ENCODE measurements around the gene TMOD4. TPM values are rescaled to one million over a fixed set of nuclear protein-coding genes. Genes with fewer than 3 reads are reported as not detected.

The TMOD4 gene
- total and polyA plus RNA-seq, 10 of the 15 experiments (the other 5 are each of a cell fraction or from before 2014, with no cell fraction given), result 0.30 to 1.2 (median 0.50) TPM; not detected in 1

- ATAC-seq, result peak; percentile 92
- peak within 1 kb of the TSS; percentile 91 for H3K4me2 ChIP-seq (ENCODE audit: control insufficient read depth, insufficient read depth)
- H3K79me2 ChIP-seq (ENCODE audit: control insufficient read depth, insufficient read depth, low read length), result peaks cover 24% of the 10 kb centered on the region
- POLR2A ChIA-PET, result interaction anchor here (0.7 to 2.6 kb wide), 17 partner anchors 9 to 210 kb away, joined by 3 to 16 read pairs (median 3); partner anchors contain the start of genes LYSMD1, MLLT11, PI4KB and PIP5K1A
- no peaks in the 10 kb centered on the region for H3K27me3 ChIP-seq (replicated peaks in 1 of 2; ENCODE audit: control insufficient read depth in 2 of 2, insufficient read depth in 2 of 2, low read length in 1 of 2)
- peak within 1 kb of the TSS; percentile 82 for H2AFZ ChIP-seq (ENCODE audit: control insufficient read depth, low read depth, low read length)
- H3K9ac ChIP-seq (ENCODE audit: control insufficient read depth, insufficient read depth, low read length), result peak within 1 kb of the TSS; percentile 86
- in situ Hi-C loops (cut with MboI), result loop anchor here (5.0 kb wide), 1 partner anchor 152 kb away; no protein-coding TSS in a partner anchor
- H3K4me3 ChIP-seq, result peak within 1 kb of the TSS; percentile 76
- peak; percentile 72 for DNase-seq (ENCODE audit: low read depth, low spot score)
- WGBS (ENCODE audit: insufficient coverage, insufficient replicate concordance, low lambda C conversion rate, missing lambda C conversion rate), result under 1% methylated on average over 37 of the region's 42 CpGs
- peaks cover 4% of the 10 kb centered on the region; the same call in 1 of the 2 replicates for H3K4me1 ChIP-seq (ENCODE audit: control insufficient read depth, insufficient read depth, low read length)
- no peaks in the 10 kb centered on the region for H4K20me1 ChIP-seq (ENCODE audit: control insufficient read depth, insufficient read depth)
- FAIRE-seq, result peak; percentile 38
- intact Hi-C loops (cut with micrococcal nuclease; ENCODE audit: unreplicated experiment), result loop anchor here (2.0 kb wide), 1 partner anchor 91 kb away; no protein-coding TSS in a partner anchor
- peaks cover 0 to 6% of the 10 kb centered on the region in 2 experiments; a peak in 2 of 4 replicates for H3K36me3 ChIP-seq (ENCODE audit: control insufficient read depth in 2 of 2, insufficient read depth in 2 of 2, low read length in 1 of 2)
- peak within 1 kb of the TSS; percentile 87 for H3K27ac ChIP-seq (ENCODE audit: control insufficient read depth, insufficient read depth)
- H3K9me3 ChIP-seq (replicated peaks; ENCODE audit: control insufficient read depth, insufficient read depth, low read length), result no peaks in the 10 kb centered on the region
- CTCF ChIA-PET, result interaction anchor here (0.6 to 4.2 kb wide), 12 partner anchors 15 to 649 kb away, joined by 3 to 38 read pairs (median 4); partner anchors contain the start of genes LYSMD1, PSMD4, SCNM1 and TNFAIP8L2
- SMC1A ChIA-PET (ENCODE audit: uncharacterized antibody, unreplicated experiment), result interaction anchor here (0.6 to 3.2 kb wide), 8 partner anchors 24 to 92 kb away, joined by 3 to 12 read pairs (median 4); partner anchors contain the start of genes LYSMD1, SCNM1, TNFAIP8L2 and ZNF687
- RAD21 ChIA-PET (ENCODE audit: unreplicated experiment), result interaction anchor here (0.9 to 2.7 kb wide), 12 partner anchors 11 to 209 kb away, joined by 3 to 20 read pairs (median 5); partner anchors contain the start of genes MINDY1, PI4KB, PSMB4 and PSMD4
- no TSS peak for BruUV-seq (replicated peaks)
- TF ChIP-seq SPI1 (IDR thresholded peaks at IDR 0.05; ENCODE audit: borderline replicate concordance, insufficient read depth, low read depth, low read length) (peak; percentile 37; the same call in 1 of the 2 replicates), MTA3 (IDR thresholded peaks at IDR 0.05; ENCODE audit: borderline replicate concordance, low read length) (no peak; the same call in 1 of the 2 replicates), RBBP5 (conservative IDR thresholded peaks at IDR 0.05) (no peak), SKIL (IDR thresholded peaks at IDR 0.05; ENCODE audit: low read depth, poor library complexity, severe bottlenecking) (peak; percentile 66), LARP7 (IDR thresholded peaks at IDR 0.05) (0 out of 2 replicates have a peak, but pooled peaks have one; percentile 16), CREM (IDR thresholded peaks at IDR 0.05; ENCODE audit: low read depth) (peak; percentile 69; the same call in 1 of the 2 replicates), JUNB (IDR thresholded peaks at IDR 0.05) (no peak), NR2F1 (conservative IDR thresholded peaks at IDR 0.05) (no peak; the same call in 1 of the 2 replicates), PBX3 (IDR thresholded peaks at IDR 0.05; ENCODE audit: insufficient replicate concordance, low read depth, low read length) (no peak), EED (IDR thresholded peaks at IDR 0.05; ENCODE audit: low read depth) (peak; percentile 20; the same call in 1 of the 2 replicates), USF2 (IDR thresholded peaks at IDR 0.05; ENCODE audit: borderline replicate concordance, low read depth, low read length) (no peak), ZNF217 (IDR thresholded peaks at IDR 0.05) (no peak), ZBTB33 (IDR thresholded peaks at IDR 0.05) (no peak), RCOR1 (conservative IDR thresholded peaks at IDR 0.05; ENCODE audit: low read depth, low read length) (peak; percentile 79; the same call in 1 of the 2 replicates)
These were observed 14.1 kb upstream of the TMOD4 start, which contains the start of gene VPS72 for GRCh38 chr1:151189637-151190445. VPS72 (minus strand) TSS chr1:151190197; CDS start chr1:151190121, 76 bp downstream.

Measured in GM12878 (cell line).